ENCODE data around the gene IFIH1.

The IFIH1 gene

DNA sequence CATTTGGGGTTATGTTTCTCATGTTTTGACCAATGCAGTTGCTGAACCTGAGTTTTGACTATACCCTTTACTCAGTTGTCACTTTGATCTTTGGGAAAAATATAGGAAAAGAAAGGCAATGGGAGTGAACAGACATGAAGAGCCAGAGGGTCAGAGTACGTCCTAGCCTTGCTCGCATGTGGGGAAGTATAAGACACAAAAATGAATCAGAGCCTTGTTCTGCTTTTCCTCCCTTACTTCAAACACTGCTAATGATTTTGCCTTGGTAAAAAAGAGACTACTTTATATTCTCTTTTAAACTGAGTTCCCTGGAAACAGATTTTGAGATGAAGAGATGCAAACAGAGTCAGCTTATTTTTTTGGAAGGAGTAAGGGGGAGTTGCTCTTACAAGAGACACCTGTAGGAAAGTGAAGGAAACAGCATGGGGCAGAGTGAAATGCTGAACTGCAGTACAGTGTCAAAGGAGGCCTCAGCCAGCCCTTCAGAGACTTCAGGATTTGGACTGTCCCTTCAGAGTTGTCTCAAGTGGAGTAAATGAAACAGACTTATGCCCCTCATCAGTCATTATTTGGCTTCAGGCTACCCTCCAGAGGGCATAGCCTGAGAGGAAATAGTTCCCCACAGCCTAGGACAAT is 64.1 kb downstream of the IFIH1 start:
- TF ChIP-seq, protein P1, sequence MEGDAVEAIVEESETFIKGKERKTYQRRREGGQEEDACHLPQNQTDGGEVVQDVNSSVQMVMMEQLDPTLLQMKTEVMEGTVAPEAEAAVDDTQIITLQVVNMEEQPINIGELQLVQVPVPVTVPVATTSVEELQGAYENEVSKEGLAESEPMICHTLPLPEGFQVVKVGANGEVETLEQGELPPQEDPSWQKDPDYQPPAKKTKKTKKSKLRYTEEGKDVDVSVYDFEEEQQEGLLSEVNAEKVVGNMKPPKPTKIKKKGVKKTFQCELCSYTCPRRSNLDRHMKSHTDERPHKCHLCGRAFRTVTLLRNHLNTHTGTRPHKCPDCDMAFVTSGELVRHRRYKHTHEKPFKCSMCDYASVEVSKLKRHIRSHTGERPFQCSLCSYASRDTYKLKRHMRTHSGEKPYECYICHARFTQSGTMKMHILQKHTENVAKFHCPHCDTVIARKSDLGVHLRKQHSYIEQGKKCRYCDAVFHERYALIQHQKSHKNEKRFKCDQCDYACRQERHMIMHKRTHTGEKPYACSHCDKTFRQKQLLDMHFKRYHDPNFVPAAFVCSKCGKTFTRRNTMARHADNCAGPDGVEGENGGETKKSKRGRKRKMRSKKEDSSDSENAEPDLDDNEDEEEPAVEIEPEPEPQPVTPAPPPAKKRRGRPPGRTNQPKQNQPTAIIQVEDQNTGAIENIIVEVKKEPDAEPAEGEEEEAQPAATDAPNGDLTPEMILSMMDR (IDR thresholded peaks at IDR 0.05; ENCODE audit: low read depth, low read length): no peak
- no peak overlapping the region for H3K4me3 ChIP-seq (replicated peaks in 1 of 2; ENCODE audit: low read depth in 2 of 2, low read length in 2 of 2)
- no peak for DNase-seq (ENCODE audit: low read depth in 2 of 2)

DNA sequence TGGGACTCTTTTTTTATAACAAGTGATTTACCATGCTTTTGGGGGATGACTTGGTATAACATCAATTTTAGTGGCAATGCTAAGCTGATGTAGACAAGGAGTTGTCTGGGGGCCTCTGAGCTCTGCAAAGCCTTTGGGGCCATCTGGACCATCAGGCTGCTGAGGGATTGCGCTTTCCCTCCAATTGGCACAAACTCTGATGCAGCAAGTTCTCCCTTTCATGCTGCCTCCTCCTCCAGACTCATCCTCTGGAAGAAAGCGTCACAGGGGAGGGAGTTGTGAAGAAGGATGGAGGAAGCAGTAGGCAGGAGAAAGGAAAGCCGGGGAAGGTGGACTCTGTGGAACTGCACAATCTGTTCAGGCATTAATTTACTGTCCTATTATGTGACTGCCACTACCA is 65.0 kb downstream of the IFIH1 start:
- TF ChIP-seq, protein P1 (IDR thresholded peaks at IDR 0.05; ENCODE audit: low read depth, low read length): no peak
- no peak for DNase-seq (ENCODE audit: low read depth in 2 of 2)
- H3K4me3 ChIP-seq (replicated peaks in 1 of 2; ENCODE audit: low read depth in 2 of 2, low read length in 2 of 2): no peak overlapping the region

DNA sequence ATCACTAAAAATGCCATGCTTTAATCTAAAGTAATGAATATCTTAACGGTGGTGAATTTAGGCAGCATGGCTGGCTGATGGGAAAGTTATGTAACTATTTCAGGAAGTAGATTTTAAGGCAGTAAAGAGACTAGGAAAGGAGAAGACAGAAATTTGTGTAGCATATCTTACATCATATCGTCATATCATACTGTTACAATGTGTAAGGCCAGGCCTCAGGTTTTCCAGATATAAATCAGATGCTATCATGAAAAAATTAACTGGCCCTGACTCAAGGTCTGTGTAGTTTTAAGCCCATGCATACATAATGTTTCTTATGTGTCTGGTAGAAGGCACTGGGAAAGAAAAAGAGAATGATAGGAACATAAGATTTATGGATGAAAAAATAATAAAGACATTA is 66.3 kb downstream of the IFIH1 start:
- no peak for DNase-seq (ENCODE audit: low read depth in 2 of 2)
- no peak overlapping the region for H3K4me3 ChIP-seq (replicated peaks in 1 of 2; ENCODE audit: low read depth in 2 of 2, low read length in 2 of 2)
- TF ChIP-seq, protein P1 (IDR thresholded peaks at IDR 0.05; ENCODE audit: low read depth, low read length): no peak

DNA sequence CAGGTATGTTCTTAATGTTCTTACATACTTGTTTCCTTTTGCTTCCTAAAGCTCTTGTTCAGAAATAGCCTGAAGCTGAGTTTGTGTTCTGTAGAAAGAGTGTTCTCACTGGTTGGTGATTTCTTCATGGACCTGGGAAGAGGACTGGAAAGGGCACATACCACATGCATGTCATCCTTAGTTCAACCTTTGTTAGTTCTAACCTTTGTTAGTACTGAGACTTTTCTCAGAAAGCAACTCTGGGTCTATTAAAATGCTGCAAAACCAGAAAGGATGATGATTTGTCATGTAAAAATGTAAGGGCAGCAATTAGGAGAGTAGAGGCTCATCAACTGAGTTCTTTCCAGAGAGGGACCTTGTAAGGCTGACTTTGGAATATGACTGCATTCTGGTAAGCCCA is 72.7 kb downstream of the IFIH1 start:
- DNase-seq (ENCODE audit: low read depth in 2 of 2): peak; percentile 49 to 82
- TF ChIP-seq, protein P1 (IDR thresholded peaks at IDR 0.05; ENCODE audit: low read depth, low read length): no peak
- H3K4me3 ChIP-seq (replicated peaks in 1 of 2; ENCODE audit: low read depth in 2 of 2, low read length in 2 of 2): no peak overlapping the region

DNA sequence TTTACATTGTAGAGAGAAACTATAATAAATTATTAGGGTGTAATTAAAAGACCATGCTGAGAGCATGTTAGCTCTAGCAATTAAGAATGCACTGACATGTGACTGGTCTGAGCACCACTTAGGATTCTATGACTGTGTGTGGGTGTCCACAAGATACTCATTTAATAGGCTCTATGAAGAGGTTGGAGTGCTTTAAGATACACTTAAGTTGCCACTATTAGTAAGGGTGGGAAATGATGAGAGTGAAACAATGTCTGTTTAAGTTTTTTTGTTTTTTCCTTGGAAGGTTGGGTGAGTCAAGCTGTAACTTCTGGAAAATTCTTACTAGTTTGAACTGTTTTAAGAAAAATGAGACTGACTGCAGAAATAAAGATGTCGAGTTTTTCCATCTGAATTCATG is 73.4 kb downstream of the IFIH1 start:
- TF ChIP-seq, protein P1 (IDR thresholded peaks at IDR 0.05; ENCODE audit: low read depth, low read length): no peak
- peak in 1 of 2 donors; percentile 45 for DNase-seq (ENCODE audit: low read depth in 2 of 2)
- no peak overlapping the region for H3K4me3 ChIP-seq (replicated peaks in 1 of 2; ENCODE audit: low read depth in 2 of 2, low read length in 2 of 2)

DNA sequence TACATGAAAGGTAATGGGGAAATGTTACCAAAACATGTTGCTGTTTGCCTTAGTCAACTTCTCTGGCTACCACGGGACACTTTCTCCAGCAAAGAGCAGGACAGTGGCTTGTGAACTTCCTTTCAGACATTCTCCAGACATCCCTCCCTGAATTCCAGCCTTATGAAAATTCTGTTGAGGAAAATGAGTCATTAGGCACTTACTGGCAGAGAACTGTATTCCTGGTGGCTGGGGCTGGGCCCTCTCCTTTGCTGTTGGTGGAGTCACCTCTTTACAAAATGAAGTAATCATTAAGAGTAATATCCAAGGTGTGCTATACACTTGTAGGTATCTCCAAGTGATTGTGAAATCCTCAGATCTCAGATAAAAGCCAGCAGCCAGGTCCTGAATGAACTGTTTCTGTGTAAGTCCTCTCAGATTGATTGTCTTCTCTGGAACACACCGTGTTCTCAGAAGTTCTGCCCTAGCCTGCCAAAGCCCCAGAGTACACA is 73.9 kb downstream of the IFIH1 start:
- H3K4me3 ChIP-seq (replicated peaks in 1 of 2; ENCODE audit: low read depth in 2 of 2, low read length in 2 of 2): no peak overlapping the region
- TF ChIP-seq, protein P1 (IDR thresholded peaks at IDR 0.05; ENCODE audit: low read depth, low read length): no peak
- DNase-seq (ENCODE audit: low read depth in 2 of 2): peak; percentile 87 to 98

DNA sequence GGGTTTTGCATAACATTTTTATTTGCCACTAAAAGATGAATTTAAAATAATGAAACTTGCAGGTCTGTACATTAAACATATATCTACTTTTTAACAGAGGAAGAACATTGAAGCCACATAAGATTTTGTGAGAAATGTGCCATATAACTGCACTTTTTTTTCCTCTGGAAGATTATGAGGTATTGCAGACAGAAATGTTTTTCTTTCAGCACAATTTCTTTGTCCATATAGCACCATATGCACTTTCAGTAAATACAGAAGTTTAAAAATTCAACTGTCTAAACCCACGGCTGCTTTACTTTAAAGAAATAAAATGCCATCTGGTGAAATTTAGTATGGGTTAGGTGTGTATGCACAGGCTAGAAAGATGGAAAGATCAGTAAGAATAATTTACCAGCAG is 74.8 kb downstream of the IFIH1 start:
- TF ChIP-seq, protein P1 (IDR thresholded peaks at IDR 0.05; ENCODE audit: low read depth, low read length): no peak
- no peak for DNase-seq (ENCODE audit: low read depth in 2 of 2)
- peak overlapping the region in 1 of 2 donors; percentile 70 for H3K4me3 ChIP-seq (replicated peaks in 1 of 2; ENCODE audit: low read depth in 2 of 2, low read length in 2 of 2)

Measured in cardiac fibroblast (primary cell).